ENCODE data around the gene TNFRSF4.

- TF ChIP-seq CTCF (IDR thresholded peaks at IDR 0.05) (no peak), EZH2 (IDR thresholded peaks at IDR 0.05; ENCODE audit: borderline replicate concordance, insufficient read depth, low read depth, low read length, poor library complexity, severe bottlenecking) (no peak)
Observed at GRCh38 chr1:1246577-1247340, 32.8 kb upstream of the TNFRSF4 start, which contains the start of gene C1QTNF12.
